Gastrocnemius medialis (tissue), 4 donors: ENCODE data around the gene TWIST2.

Experiments used
- POLR2A ChIP-seq, 2 donors: fragments of 450-650 bp; IDR thresholded peaks; one replicate each; pipeline ENCODE4 v1.6.1; 2017; ENCODE audit warnings: antibody characterized with exemption in 2 of 2, mild to moderate bottlenecking in 2 of 2, moderate library complexity in 2 of 2
- TF ChIP-seq, protein P1 (sequence below), 5 experiments: fragments of 450-650 bp in 3 of 5; fragments of 200-600 bp in 2 of 5; sonication (generic) in 2 of 5; IDR thresholded peaks in 4 of 5; conservative IDR thresholded peaks in 1 of 5; 1 replicate in 4 of 5; 2 replicates in 1 of 5; pipeline ENCODE4 v1.5.1; 2016 to 2019; ENCODE audit warnings: antibody characterized with exemption in 5 of 5, mild to moderate bottlenecking in 3 of 5, moderate library complexity in 3 of 5

DNA sequence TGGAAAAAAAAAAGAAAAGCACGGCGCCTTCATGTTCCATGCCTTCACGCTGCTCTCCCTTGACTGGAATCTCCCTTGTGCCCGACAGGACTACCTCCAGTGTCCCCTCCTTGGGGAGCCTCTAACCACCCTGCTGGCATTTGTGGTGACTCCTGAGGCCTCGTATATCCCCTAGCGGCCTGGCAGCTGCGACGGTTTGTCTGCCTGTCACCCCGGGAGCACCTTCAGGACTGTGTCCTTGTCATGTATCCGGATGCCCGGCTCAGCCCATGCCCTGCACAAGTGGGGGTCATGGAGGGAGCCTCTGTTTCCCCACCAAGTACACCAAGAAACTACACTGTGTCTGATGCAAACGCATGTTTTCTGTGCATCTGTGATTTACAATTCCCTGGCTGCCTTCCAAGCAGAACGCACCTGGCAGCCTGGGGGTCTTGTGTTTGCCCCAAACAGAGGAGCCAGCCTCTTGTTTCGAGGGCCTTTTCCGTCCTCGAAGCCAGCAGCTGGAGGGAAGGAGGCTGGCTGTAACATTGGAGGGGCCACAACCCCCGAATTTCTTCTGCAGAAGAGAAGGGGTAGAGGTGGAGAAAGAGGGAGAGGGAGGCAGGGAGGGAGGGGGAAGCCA, 18.9 kb downstream of the TWIST2 start:
- TF ChIP-seq, protein P1, sequence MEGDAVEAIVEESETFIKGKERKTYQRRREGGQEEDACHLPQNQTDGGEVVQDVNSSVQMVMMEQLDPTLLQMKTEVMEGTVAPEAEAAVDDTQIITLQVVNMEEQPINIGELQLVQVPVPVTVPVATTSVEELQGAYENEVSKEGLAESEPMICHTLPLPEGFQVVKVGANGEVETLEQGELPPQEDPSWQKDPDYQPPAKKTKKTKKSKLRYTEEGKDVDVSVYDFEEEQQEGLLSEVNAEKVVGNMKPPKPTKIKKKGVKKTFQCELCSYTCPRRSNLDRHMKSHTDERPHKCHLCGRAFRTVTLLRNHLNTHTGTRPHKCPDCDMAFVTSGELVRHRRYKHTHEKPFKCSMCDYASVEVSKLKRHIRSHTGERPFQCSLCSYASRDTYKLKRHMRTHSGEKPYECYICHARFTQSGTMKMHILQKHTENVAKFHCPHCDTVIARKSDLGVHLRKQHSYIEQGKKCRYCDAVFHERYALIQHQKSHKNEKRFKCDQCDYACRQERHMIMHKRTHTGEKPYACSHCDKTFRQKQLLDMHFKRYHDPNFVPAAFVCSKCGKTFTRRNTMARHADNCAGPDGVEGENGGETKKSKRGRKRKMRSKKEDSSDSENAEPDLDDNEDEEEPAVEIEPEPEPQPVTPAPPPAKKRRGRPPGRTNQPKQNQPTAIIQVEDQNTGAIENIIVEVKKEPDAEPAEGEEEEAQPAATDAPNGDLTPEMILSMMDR (IDR thresholded peaks at IDR 0.05 in 4 of 5, conservative IDR thresholded peaks at IDR 0.05 in 1 of 5): no peak
- TF ChIP-seq POLR2A (IDR thresholded peaks at IDR 0.05): no peak
